GM12878 (cell line): ENCODE results near the gene STYXL1. TPM values are rescaled to one million over a fixed set of nuclear protein-coding genes. Genes with fewer than 3 reads are reported as not detected.

Source experiments
- ATAC-seq: fragments of 200-7000 bp; cut with Tn5 transposase; 3 replicates; pipeline ENCODE4 v1.9.1; 2020; ENCODE audit warnings: mild to moderate bottlenecking, moderate library complexity
- BruUV-seq: library from RNA; stranded (reverse); fragments of 400-500 nt; replicated peaks from 2 replicates; lab custom pipeline; 2021; lab: Mats Ljungman, UMichigan
- CTCF ChIA-PET: fragments of 300-600 bp; sonication (Branson Sonifier 250); formaldehyde crosslinking; extraction: SDS; loops from one replicate; lab custom pipeline; 2021; ENCODE audit warnings: inconsistent platforms; lab: Yijun Ruan, JAX
- POLR2A ChIA-PET: fragments of 350-600 bp; formaldehyde crosslinking; extraction: SDS; loops from one replicate; lab custom pipeline; 2021; ENCODE audit warnings: inconsistent platforms; lab: Charles Lee
- RAD21 ChIA-PET: fragments of 300-600 bp; sonication (Branson Sonifier 250); formaldehyde crosslinking; loops from one replicate; lab custom pipeline; 2023; ENCODE audit warnings: antibody characterized with exemption; ENCODE audit not compliant: unreplicated experiment; lab: Charles Lee
- SMC1A ChIA-PET: fragments of 300-600 bp; sonication (Branson Sonifier 250); formaldehyde crosslinking; loops from one replicate; lab custom pipeline; 2023; ENCODE audit not compliant: unreplicated experiment, uncharacterized antibody; lab: Charles Lee
- DNase-seq: peaks from one replicate; pipeline ENCODE4 v3.0.0-alpha.2; 2011; ENCODE audit warnings: low read depth, low spot score
- FAIRE-seq: peaks from 3 replicates; lab custom pipeline; 2011; peaks lifted over from hg19 to GRCh38; lab: Jason Lieb, UNC
- H2AFZ ChIP-seq: 2 replicates; pipeline ENCODE4 v1.6.0; 2011; ENCODE audit warnings: low read depth, low read length, control low read depth; ENCODE audit not compliant: control insufficient read depth
- H3K27ac ChIP-seq: 2 replicates; pipeline ENCODE4 v1.5.1; 2011; ENCODE audit warnings: control low read depth; ENCODE audit not compliant: control insufficient read depth, insufficient read depth
- H3K27me3 ChIP-seq, 2 experiments: replicated peaks in 1 of 2; 2 replicates each; pipeline versions ENCODE4 v1.6.0 to v1.6.1; 2011; ENCODE audit warnings: low read length in 1 of 2; ENCODE audit not compliant: control insufficient read depth in 2 of 2, insufficient read depth in 2 of 2
- H3K36me3 ChIP-seq, 2 experiments: 2 replicates each; pipeline ENCODE4 v1.5.1; 2011; ENCODE audit warnings: low read length in 1 of 2; ENCODE audit not compliant: control insufficient read depth in 2 of 2, insufficient read depth in 2 of 2
- H3K4me1 ChIP-seq: 2 replicates; pipeline ENCODE4 v1.6.1; 2011; ENCODE audit warnings: mild to moderate bottlenecking, low read length, moderate library complexity, mixed read lengths; ENCODE audit not compliant: control insufficient read depth, insufficient read depth
- H3K4me2 ChIP-seq: 2 replicates; pipeline ENCODE4 v1.6.0; 2011; ENCODE audit warnings: control low read depth; ENCODE audit not compliant: control insufficient read depth, insufficient read depth
- H3K4me3 ChIP-seq: fragments of 200-600 bp; sonication (generic); 2 replicates; pipeline ENCODE4 v1.5.1; 2016
- H3K79me2 ChIP-seq: 2 replicates; pipeline ENCODE4 v1.6.0; 2011; ENCODE audit warnings: low read length; ENCODE audit not compliant: control insufficient read depth, insufficient read depth
- H3K9ac ChIP-seq: 2 replicates; pipeline ENCODE4 v1.8.0; 2011; ENCODE audit warnings: low read length, control low read depth, mixed read lengths; ENCODE audit not compliant: control insufficient read depth, insufficient read depth
- H3K9me3 ChIP-seq: replicated peaks from 3 replicates; pipeline ENCODE4 v1.5.1; 2011; ENCODE audit warnings: mild to moderate bottlenecking, low read length; ENCODE audit not compliant: control insufficient read depth, insufficient read depth
- H4K20me1 ChIP-seq: 2 replicates; pipeline ENCODE4 v1.6.0; 2011; ENCODE audit not compliant: control insufficient read depth, insufficient read depth
- BCL11A ChIP-seq: IDR thresholded peaks from 2 replicates; pipeline ENCODE4 v1.6.1; 2011; ENCODE audit warnings: low read depth, low read length
- BCLAF1 ChIP-seq: fragments of 450-650 bp; IDR thresholded peaks from 2 replicates; pipeline ENCODE4 v1.6.1; 2017; ENCODE audit warnings: antibody characterized with exemption, mild to moderate bottlenecking, moderate library complexity
- EP300 ChIP-seq, 2 experiments: fragments of 150-350 bp in 1 of 2; IDR thresholded peaks; 2 replicates each; pipeline ENCODE4 v1.6.1; 2011 to 2012; ENCODE audit warnings: low read depth in 2 of 2, low read length in 2 of 2, borderline replicate concordance in 1 of 2, improper control_type of control experiment in 1 of 2, inconsistent platforms in 1 of 2; ENCODE audit not compliant: control insufficient read depth in 1 of 2
- FOS ChIP-seq: IDR thresholded peaks from 3 replicates; pipeline ENCODE4 v1.6.1; 2011; ENCODE audit warnings: borderline replicate concordance; ENCODE audit not compliant: insufficient read length; ENCODE audit errors: extremely low read depth
- MXI1 ChIP-seq: fragments of 150-350 bp; IDR thresholded peaks from 2 replicates; pipeline ENCODE4 v1.6.1; 2011; ENCODE audit warnings: low read depth, mild to moderate bottlenecking, inconsistent platforms, low read length, improper control_type of control experiment
- SMAD1 ChIP-seq: fragments of 450-650 bp; IDR thresholded peaks from 2 replicates; pipeline ENCODE4 v1.6.1; 2018; ENCODE audit warnings: mild to moderate bottlenecking, low read depth; ENCODE audit not compliant: partially characterized antibody
- SUZ12 ChIP-seq: fragments of 200-600 bp; sonication (generic); IDR thresholded peaks from one replicate; pipeline ENCODE4 v1.6.1; 2018; ENCODE audit warnings: antibody characterized with exemption, mild to moderate bottlenecking; ENCODE audit not compliant: unreplicated experiment
- ZNF622 ChIP-seq: fragments of 450-650 bp; IDR thresholded peaks from 2 replicates; pipeline ENCODE4 v1.6.1; 2017; ENCODE audit warnings: mild to moderate bottlenecking, inconsistent platforms
- WGBS: methylation state at CpG from one replicate; pipeline ENCODE4 v1.1.6; 2016; ENCODE audit warnings: low lambda C conversion rate; ENCODE audit not compliant: insufficient replicate concordance, insufficient coverage; ENCODE audit errors: missing lambda C conversion rate; 5-methylcytosine and 5-hydroxymethylcytosine counted together
- in situ Hi-C: fragments of 300-500 bp; cut with MboI; formaldehyde crosslinking; loops from 9 replicates; pipeline ENCODE4 v1.14.3; 2018; ENCODE audit warnings: mixed read lengths
- intact Hi-C: fragments of 100-400 bp; cut with micrococcal nuclease; formaldehyde crosslinking; loops from one replicate; pipeline ENCODE4 v1.14.2; 2022; ENCODE audit not compliant: unreplicated experiment
- polyA plus RNA-seq, 11 experiments: library from polyadenylated mRNA; depleted of rRNA in 4 of 11; unstranded in 6 of 11; stranded (reverse) in 5 of 11; fragments of >200 nt; fragmentation: Nextera tagmentation in 4 of 11; fragmentation: Illumina TruSeq in 1 of 11; extraction: Ambion mirVana in 4 of 11; extraction: Trizol in 1 of 11; gene quantifications; 1 replicate in 1 of 11; 2 replicates in 10 of 11; pipeline versions ENCODE4 v1.2.1 to v1.2.3, GENCODE V29; 2011 to 2016; ENCODE audit warnings: inconsistent platforms in 2 of 11, missing spikeins in 2 of 11, low read depth in 1 of 11
- total RNA-seq, 4 experiments: library from RNA; depleted of rRNA in 3 of 4; stranded (reverse); fragments of >200 nt in 3 of 4; fragmentation: Illumina TruSeq in 1 of 4; extraction: Trizol in 1 of 4; gene quantifications; 2 replicates each; pipeline versions ENCODE4 v1.2.1 to v1.2.3, GENCODE V29; 2013 to 2021
- TF ChIP-seq, protein P1 (sequence below): fragments of 450-650 bp; formaldehyde crosslinking; IDR thresholded peaks from 2 replicates; pipeline ENCODE4 v1.5.0; 2022; ENCODE audit warnings: mild to moderate bottlenecking, missing genetic modification characterization
- TF ChIP-seq, protein P2 (sequence below): fragments of 450-650 bp; IDR thresholded peaks from 2 replicates; pipeline ENCODE4 v1.6.1; 2018; ENCODE audit warnings: borderline replicate concordance, mild to moderate bottlenecking; ENCODE audit not compliant: partially characterized antibody

The STYXL1 gene
- total and polyA plus RNA-seq, 10 of the 15 experiments (the other 5 are each of a cell fraction or from before 2014, with no cell fraction given): 18.4 to 65.9 (median 40.7) TPM

DNA sequence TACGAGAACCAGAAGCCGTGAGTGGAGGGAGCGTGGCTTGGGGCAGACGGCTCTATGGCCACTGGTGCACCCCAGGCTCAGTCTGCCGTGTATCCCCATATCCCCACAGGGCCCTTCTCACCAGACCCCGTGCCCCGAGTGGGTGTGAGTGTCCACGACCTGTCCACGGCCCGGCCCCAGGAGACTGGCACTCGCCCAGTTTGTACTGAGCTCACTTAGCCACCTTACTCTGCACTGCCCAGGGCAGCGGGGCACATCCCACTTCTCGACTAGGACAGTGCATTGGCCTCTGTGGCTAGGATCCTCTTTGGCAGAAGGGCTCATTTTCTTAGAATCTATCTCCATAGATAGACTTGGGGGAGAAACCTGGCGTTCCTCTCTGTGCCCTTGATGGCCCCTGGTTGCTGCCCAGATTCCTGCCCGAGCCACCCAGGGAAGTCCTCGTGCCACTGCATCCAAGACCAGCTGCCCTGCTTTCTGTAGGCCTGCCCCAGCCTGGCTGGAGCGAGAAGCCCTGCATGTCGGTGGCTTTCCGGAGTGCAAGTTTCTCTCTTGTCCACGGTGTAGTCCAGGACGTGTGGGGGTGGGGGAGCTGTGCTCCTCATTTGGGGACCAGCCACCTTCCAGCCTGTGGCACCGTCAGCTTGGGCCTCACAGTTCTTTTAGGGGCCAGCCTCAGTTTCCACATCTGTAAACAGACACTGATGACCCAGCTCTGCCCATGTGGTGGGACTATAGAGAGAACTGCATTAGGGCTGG is 65.3 kb downstream of the STYXL1 start (continued):
- TF ChIP-seq, protein P1, sequence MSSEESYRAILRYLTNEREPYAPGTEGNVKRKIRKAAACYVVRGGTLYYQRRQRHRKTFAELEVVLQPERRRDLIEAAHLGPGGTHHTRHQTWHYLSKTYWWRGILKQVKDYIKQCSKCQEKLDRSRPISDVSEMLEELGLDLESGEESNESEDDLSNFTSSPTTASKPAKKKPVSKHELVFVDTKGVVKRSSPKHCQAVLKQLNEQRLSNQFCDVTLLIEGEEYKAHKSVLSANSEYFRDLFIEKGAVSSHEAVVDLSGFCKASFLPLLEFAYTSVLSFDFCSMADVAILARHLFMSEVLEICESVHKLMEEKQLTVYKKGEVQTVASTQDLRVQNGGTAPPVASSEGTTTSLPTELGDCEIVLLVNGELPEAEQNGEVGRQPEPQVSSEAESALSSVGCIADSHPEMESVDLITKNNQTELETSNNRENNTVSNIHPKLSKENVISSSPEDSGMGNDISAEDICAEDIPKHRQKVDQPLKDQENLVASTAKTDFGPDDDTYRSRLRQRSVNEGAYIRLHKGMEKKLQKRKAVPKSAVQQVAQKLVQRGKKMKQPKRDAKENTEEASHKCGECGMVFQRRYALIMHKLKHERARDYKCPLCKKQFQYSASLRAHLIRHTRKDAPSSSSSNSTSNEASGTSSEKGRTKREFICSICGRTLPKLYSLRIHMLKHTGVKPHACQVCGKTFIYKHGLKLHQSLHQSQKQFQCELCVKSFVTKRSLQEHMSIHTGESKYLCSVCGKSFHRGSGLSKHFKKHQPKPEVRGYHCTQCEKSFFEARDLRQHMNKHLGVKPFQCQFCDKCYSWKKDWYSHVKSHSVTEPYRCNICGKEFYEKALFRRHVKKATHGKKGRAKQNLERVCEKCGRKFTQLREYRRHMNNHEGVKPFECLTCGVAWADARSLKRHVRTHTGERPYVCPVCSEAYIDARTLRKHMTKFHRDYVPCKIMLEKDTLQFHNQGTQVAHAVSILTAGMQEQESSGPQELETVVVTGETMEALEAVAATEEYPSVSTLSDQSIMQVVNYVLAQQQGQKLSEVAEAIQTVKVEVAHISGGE (CRISPR knock-in tag): no peak

DNA sequence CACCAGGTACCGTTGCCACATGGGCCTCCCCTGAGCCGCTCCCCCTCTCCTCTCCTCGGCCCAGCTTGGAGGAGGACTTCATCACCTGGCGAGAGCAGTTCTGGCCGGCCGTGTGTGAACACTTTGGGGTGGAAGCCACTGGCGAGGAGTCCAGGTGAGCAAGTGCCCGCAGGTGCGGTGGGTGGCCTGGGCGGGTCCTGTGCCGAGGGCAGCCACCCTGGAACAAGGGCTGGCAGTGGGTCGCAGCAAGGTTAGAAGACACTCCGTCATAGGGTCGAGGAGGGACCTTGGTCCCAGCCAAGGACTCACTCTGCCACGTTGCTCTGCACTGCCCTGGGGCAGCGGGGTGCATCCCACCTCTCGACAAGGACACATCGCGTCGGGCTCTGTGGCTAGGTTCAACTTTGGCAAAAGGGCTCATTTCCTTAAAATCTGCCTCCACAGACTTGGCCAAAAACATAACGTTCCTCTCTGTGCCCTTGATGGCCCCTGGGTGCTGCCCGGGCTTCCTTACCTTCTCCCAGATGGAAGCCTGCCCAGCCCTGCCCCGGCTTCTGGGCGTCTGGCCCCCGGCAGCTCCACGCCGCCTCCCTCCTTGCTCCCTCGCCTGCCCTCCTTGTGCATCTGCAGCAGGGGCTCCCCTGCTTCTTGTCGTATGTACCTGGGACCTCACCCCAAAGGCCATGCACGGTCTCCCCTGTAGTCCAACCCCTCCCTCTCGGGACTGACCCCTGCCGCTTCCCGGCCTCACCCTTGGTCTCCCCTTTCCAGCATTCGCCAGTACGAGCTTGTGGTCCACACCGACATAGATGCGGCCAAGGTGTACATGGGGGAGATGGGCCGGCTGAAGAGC is 66.1 kb downstream of the STYXL1 start:
- no peak for ATAC-seq
- Histone ChIP-seq H3K79me2 (no peaks in the 10 kb centered on the region), H2AFZ (no peak overlapping the region), H3K27ac (no peak overlapping the region), H3K36me3 (peaks cover 0 to 34% of the 10 kb centered on the region in 2 experiments; a peak in 3 of 4 replicates), H3K27me3 (no peaks in the 10 kb centered on the region), H4K20me1 (no peaks in the 10 kb centered on the region), H3K9me3 (no peaks in the 10 kb centered on the region), H3K4me1 (no peaks in the 10 kb centered on the region), H3K9ac (no peak overlapping the region), H3K4me2 (no peak overlapping the region), H3K4me3 (no peak overlapping the region)
- no peak for DNase-seq
- intact Hi-C loops: no loop called here
- ChIA-PET POLR2A (no interaction called here), CTCF (no interaction called here), SMC1A (no interaction called here), RAD21 (no interaction called here)
- BruUV-seq: no TSS peak
- WGBS: 88% methylated on average over 36 of the region's 38 CpGs
- in situ Hi-C loops: no loop called here
- FAIRE-seq: no peak
- no peak for TF ChIP-seq EP300 (IDR thresholded peaks at IDR 0.05; ENCODE audit: borderline replicate concordance in 1 of 2, control insufficient read depth in 1 of 2, low read depth in 2 of 2, low read length in 2 of 2)
- no peak for TF ChIP-seq BCLAF1
- TF ChIP-seq FOS: no peak
- TF ChIP-seq SMAD1: no peak
- no peak for TF ChIP-seq SUZ12
- no peak for TF ChIP-seq BCL11A
- TF ChIP-seq, protein P2, sequence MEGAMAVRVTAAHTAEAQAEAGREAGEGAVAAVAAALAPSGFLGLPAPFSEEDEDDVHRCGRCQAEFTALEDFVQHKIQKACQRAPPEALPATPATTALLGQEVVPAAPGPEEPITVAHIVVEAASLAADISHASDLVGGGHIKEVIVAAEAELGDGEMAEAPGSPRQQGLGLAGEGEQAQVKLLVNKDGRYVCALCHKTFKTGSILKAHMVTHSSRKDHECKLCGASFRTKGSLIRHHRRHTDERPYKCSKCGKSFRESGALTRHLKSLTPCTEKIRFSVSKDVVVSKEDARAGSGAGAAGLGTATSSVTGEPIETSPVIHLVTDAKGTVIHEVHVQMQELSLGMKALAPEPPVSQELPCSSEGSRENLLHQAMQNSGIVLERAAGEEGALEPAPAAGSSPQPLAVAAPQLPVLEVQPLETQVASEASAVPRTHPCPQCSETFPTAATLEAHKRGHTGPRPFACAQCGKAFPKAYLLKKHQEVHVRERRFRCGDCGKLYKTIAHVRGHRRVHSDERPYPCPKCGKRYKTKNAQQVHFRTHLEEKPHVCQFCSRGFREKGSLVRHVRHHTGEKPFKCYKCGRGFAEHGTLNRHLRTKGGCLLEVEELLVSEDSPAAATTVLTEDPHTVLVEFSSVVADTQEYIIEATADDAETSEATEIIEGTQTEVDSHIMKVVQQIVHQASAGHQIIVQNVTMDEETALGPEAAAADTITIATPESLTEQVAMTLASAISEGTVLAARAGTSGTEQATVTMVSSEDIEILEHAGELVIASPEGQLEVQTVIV: no peak
- TF ChIP-seq ZNF622: no peak
- no peak for TF ChIP-seq MXI1
